ENCODE results near the gene IQCN. TPM values are rescaled to one million over a fixed set of nuclear protein-coding genes. Genes with fewer than 3 reads are reported as not detected.

IQCN gene, protein sequence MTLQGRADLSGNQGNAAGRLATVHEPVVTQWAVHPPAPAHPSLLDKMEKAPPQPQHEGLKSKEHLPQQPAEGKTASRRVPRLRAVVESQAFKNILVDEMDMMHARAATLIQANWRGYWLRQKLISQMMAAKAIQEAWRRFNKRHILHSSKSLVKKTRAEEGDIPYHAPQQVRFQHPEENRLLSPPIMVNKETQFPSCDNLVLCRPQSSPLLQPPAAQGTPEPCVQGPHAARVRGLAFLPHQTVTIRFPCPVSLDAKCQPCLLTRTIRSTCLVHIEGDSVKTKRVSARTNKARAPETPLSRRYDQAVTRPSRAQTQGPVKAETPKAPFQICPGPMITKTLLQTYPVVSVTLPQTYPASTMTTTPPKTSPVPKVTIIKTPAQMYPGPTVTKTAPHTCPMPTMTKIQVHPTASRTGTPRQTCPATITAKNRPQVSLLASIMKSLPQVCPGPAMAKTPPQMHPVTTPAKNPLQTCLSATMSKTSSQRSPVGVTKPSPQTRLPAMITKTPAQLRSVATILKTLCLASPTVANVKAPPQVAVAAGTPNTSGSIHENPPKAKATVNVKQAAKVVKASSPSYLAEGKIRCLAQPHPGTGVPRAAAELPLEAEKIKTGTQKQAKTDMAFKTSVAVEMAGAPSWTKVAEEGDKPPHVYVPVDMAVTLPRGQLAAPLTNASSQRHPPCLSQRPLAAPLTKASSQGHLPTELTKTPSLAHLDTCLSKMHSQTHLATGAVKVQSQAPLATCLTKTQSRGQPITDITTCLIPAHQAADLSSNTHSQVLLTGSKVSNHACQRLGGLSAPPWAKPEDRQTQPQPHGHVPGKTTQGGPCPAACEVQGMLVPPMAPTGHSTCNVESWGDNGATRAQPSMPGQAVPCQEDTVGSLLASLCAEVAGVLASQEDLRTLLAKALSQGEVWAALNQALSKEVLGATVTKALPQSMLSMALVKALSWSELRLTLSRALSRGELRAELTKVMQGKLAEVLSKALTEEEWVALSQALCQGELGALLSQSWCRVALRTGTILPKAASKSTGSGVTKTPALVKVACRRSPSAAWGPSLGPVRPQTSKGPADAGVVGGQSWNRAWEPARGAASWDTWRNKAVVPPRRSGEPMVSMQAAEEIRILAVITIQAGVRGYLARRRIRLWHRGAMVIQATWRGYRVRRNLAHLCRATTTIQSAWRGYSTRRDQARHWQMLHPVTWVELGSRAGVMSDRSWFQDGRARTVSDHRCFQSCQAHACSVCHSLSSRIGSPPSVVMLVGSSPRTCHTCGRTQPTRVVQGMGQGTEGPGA (N-terminal part only)
- 0.70 TPM for polyA plus RNA-seq (2012; ENCODE audit: insufficient read depth, insufficient read length)

DNA sequence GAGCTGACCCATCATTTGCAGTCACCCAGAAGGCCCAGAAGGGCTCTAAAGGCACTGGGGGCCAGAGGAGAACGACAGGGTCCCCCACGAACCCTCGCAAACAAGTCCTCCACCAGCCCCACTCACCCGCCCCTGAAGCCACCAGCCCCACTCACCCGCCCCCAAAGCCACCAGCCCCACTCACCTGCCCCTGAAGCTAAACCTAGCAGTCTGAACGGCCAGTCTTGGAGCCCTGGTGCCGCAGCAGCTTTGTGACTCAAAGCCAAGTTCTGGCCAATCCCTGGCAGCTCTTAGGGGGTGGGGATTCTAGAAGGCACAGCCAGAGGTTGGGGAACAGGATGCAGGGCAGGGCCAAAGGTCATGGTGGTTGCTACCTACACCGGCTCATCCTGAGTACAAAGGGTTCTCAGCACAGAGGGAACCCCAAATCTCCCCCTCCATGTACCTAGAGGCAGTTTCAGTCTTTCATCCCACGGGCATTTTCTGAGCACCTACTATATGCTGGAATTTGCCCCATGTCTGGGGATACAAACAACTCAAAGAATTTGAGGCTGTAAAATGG, at the start of gene IQCN:
Gene IQCN, minus strand, starts transcription at position 234 of the 562 bp plus-strand sequence. CDS start 4,974 bp downstream, outside the sequence.
- no peak for DNase-seq (ENCODE audit: low read depth, low spot score)
- no peak within 1 kb of the TSS for H3K4me3 ChIP-seq (ENCODE audit: low read length)

DNA sequence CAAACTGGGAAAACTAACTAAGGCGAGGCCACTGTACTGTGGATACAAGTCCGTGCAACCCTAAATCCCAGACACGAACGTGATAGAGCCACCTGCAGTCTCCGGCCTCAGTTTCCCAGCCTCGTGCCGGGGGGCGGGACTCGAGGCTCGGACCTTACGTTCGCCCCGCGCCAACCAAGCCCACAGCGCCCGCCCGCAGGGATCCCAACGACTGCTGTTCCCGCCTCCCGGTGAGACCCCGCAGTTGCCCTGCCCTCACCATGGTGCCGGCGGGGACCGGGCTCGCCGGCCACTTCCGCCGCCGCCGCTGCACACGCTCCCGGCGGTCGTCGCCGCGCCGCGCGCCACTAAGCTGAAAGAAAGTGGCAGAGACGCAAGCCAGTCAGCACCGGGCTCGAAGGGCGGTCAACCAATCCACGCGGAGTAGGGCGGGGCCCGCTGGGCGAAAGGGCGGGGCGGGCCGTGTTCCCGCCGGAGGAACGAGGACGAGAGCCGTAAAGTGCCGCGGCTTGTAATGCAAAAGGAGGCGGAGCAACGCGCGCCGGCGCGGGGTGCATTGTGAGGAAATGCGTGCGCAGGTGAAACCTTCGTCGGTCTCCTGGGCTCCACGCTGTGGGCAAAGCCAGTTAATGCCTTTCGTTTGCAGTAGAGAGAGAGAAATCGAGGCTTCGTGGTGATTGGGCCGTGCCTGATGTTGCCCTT, 48.7 kb upstream of the IQCN start, which contains the start of gene LSM4:
Gene LSM4, minus strand, starts transcription at position 318 of the 702 bp plus-strand sequence. Its CDS starts 56 bp downstream, at position 262.
- peak within 1 kb of the TSS; percentile 95 for H3K4me3 ChIP-seq (ENCODE audit: low read length)
- peak; percentile 98 for DNase-seq (ENCODE audit: low read depth, low spot score)

DNA sequence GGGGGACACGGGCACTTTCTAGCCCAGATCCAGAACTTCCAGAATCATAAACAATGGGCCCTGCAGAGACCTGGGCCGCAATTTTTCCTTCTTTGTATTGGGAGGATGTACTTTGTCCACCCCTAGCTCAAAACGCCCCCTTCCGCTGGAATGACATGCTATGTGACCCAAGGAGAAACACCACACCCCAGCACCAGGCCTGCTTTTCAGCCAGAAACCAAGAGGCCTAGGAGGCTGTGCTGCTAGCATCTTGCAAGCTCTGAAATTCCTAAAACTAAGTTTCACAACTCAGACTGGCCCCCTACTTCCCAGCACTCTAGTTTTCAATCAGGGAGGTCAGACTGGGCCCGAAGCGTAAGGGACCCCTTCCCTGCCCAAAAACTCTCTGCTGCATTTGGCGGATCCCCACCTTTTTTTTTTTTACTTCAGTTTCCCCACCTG, 48.1 kb upstream of the IQCN start:
- peak; percentile 80 for DNase-seq (ENCODE audit: low read depth, low spot score)
- peak overlapping the region; percentile 95 for H3K4me3 ChIP-seq (ENCODE audit: low read length)

DNA sequence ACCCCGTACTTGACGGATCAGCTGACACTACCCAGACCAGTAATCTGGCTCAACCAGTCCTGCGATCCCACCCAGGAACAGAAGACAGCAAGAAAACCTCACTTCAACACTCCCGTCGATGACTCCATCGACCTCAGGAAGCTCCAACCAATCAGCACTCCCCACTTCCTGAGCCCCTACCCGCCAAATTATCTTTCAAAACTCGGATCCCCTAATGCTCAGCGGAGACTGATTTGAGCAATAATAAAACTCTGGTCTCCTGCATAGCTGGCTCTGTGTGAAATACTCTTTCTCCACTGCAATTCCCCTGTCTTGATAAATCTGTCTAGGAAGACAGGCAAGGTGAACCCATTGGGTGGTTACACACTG, 47.5 kb upstream of the IQCN start:
- H3K4me3 ChIP-seq (ENCODE audit: low read length), result peak overlapping the region; percentile 95
- DNase-seq (ENCODE audit: low read depth, low spot score), result peak; percentile 83

DNA sequence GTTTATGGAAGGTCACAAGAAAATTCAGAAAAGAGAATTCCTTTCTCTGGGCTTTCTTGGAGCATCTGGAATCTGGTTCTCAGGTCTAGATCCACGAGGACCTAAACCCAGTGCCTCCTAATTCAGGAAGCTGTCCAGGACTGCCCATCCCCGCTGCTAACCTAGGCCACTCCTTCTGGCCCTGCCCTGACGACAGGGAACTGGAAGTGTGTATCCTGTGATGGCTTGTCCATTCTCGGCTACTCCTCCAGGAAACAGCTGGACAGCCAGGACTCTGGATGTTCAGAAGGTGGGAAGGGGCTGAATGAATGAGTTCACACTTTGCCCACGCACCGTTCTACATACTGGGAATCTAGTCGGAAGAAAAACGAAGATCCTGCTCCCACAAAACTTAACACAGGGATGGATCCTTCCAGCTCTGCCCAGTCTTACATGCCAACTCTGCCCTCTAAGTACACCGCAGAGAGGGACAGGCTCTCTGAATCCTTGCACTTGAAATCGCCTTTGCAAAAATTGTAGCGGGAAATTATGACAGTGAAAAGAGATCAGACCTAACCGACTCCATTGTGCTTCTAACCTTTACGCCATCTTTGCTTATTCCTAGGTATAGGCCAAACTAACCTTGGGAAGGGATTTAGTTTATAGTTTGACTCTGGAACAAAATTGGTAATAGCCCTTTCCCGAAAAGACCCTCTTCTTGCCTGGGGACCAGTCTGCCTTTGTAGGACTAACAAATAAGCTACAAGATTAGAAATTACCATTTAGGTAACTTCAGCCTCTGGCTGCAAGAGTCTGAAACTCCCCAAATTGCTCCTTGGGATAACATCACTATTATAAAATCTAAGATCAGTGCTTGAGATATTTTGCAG, 46.8 kb upstream of the IQCN start:
- DNase-seq (ENCODE audit: low read depth, low spot score), result no peak
- peak overlapping the region; percentile 95 for H3K4me3 ChIP-seq (ENCODE audit: low read length)

DNA sequence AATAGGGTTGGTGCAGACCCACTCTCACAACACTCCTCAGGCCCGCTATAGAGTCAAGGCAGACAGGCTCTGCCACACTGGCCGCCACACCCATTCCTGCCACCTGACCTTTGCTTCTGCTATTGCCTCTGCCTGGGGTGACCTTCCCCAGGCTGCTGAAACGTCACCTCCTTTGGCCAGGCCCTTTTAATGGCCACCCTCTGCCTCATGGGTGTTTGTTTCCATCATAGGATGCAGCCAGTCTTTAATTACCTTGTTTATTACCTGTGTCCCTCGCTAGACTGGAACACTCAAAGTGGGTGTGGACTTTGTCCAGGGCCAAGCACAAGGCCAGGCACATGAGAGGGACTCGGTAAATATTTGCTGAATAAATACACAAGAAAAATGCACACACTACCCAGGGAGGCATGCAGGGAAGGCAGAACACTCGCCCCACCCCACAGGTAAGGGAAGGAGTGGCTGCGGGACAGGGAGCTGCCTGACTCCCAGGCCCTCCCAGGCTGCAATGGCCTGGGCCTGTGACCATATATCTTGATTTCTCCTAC, 45.4 kb upstream of the IQCN start:
- DNase-seq (ENCODE audit: low read depth, low spot score), result no peak
- H3K4me3 ChIP-seq (ENCODE audit: low read length), result no peak overlapping the region

DNA sequence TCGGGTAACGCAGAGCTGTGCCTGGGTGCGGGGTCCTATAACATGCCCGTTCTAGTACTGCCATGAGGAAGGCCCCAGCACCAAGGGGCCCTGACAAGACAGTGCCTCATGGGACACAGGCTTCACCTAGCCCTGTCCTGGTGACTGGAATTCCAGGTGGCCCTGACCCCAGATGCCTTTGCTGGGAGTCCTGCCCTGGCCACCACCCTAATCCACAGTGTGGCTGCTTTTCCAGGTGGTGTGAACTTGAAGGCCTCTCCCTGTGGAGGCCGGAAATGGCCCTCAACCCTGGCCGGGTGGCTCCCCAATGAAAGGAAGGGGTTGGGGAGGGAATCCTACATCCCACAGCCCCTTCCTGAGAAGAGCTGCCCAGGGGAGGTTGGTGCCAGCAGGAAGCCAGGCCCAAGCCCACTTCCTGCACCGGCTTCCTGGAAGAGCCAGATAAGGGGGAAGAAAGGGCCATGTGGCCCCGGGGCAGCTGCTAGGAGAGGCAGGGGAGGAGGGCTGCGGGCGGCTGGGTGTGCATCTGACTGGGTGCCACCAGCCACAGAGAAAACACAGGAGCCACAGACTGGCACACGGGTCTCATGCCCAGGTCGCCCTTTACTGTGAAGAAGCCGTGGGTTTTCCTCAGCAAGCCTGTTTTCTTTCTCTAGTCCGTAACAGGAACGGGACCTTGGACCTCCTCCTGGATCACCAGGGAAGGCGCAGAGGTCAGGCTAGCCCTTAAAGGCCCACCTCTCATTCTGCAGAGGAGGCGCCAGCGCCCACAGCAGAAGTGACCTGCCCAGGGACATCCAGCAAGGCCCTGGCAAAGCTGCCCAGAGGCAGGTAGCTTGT, 43.9 kb upstream of the IQCN start:
- DNase-seq (ENCODE audit: low read depth, low spot score), result peak; percentile 88
- peak overlapping the region; percentile 42 for H3K4me3 ChIP-seq (ENCODE audit: low read length)

DNA sequence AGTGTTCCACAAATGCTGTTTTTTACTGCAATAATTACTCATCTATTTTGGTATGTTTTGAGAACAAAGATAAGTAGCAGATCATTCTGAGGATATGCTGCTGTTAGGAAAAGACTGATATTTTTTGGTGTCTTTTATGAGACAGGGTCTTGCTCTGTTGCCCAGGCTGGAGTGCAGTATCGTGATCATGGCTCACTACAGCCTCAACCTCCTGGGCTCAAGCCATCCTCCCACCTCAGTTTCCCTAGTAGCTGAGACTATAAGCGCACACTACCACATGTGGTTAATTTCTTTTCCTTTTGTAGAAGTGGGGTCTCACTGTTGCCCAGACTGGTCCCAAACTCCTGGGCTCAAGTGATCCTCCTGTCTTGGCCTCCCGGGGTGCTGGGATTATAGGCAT, 39.1 kb upstream of the IQCN start:
- DNase-seq (ENCODE audit: low read depth, low spot score), result no peak
- H3K4me3 ChIP-seq (ENCODE audit: low read length), result no peak overlapping the region

DNA sequence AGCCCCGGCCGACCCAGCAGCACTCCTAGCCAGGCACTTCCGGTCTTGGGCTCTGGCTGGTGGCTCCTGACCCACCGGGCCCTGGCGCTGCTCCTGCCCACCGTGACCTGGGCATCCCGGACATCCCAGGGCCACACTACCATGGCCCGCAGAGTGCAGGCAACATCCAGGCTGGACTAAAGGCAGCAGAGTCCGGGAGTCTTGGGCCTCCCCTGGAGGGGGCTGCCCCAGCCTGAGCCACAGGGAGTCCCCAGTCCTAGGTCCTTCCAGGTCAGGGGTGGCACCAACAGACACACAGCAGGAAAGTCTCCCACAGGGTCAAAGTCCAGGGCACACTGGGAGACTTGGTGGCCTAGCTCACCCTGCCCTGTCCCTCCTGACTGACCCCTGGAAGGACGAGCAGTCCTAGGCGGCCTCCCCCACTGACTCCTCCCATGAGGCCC, 37.9 kb upstream of the IQCN start:
- no peak for DNase-seq (ENCODE audit: low read depth, low spot score)
- no peak overlapping the region for H3K4me3 ChIP-seq (ENCODE audit: low read length)

DNA sequence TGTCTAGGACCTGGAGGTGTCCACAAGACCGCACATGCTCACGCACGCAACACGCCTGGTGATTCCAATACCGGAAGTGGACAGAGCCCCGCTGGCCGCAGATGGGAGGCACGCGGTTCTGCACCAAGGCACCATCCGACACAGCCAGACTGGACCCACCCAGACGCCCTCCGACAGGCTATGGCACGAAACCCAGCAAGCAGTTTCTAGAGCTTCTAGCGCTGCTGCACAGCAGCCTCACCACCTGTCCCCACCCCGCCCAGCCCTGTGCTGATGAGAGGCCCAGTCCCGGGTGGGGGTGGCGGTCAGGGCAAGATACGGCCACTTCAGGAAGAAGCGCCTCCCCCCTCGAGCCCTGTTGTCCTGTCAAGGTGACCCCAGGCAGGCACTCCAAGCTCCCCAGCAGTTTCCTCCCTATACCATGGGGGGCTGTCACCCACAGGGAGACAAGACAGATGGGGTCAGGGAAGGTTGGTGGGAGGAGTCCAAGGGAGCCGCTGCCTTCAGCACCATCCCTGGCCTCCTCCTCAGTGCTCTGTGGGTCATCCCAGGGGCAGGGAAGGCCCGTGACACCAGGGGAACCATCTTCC, 37.3 kb upstream of the IQCN start:
- no peak overlapping the region for H3K4me3 ChIP-seq (ENCODE audit: low read length)
- no peak for DNase-seq (ENCODE audit: low read depth, low spot score)

DNA sequence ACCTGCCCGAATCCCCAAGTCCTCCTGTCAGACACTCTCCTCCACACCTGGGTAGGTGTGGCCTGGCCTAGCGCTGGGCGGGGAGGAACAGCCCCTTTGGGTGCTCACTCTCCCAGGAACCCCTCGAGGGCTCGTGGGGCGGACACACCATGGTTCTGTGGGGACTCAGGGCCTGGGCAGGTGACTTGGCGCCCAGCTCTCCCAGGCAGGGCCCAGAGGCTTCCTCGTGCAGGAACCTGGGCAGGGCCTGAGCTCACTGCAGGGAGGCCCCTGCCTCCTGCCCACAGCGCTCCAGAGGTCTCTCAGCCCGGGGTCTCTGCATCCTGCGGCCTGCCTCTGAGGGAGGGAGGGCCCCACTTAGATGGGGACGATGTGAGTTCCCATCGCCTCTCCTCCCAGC, 36.7 kb upstream of the IQCN start:
- no peak overlapping the region for H3K4me3 ChIP-seq (ENCODE audit: low read length)
- no peak for DNase-seq (ENCODE audit: low read depth, low spot score)

DNA sequence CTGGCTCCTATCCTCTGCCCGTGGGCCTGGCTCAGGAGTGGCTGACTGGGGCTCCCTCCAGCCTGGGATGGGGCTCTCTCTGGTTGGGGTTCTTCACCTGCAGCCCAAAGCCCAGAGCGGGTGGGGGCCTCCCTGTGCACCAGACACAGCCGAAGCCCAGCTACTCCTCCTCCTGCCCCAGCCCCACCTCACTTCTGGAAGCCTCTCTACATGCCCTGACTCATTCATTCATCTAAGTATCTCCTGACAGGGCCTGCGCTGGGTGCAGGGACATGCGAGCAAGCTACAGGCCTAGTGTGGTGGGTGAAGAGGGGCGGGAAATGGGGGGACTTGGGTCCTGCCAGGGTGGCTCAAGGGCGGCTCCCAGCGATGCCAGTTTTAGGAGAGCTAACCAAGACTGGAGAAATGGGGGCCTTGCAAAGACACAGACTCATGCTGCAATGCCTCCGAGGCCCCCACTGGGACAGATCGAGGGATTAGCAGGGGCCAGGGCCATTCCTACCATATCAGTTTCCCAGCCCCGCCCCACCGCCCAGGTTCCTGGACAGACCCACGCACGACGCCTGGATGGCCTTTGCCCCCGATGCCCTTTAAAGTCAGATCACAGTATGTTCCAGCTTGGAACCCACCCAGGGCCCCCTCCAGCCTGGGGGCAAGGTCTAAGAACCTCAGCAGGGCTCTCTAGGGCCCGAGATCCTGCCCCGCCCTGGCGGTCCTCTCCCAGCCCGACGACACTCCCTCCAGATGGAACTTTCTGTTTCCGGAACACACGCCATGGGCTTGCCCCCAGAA, 36.1 kb upstream of the IQCN start:
- no peak for DNase-seq (ENCODE audit: low read depth, low spot score)
- no peak overlapping the region for H3K4me3 ChIP-seq (ENCODE audit: low read length)

DNA sequence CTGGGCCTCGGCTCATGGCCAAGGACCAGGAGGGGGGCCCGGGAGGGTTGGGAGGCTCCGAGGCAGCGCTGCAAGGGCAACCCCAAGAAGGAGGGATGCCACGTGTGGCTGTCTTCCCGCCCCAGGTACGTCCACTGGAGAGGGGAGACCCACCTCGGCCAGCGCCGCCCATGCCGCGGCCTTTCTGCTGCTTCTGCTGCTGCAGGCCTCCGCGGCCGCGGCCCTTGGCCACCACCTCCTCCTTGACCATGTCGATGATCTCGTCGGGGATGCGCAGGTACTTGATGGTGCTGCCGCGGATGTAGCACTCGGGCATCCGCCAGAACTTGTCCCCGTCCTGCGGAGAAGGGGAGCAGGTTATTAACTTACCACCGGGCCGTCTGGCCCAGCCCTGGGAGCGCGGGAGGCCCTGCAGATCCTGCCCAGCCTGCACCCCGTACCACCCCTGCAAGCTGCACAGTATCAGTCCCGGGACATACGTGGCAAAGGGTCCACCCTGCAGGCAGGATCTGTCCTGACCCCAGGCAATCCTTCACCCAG, 35.3 kb upstream of the IQCN start:
- no peak overlapping the region for H3K4me3 ChIP-seq (ENCODE audit: low read length)
- no peak for DNase-seq (ENCODE audit: low read depth, low spot score)

DNA sequence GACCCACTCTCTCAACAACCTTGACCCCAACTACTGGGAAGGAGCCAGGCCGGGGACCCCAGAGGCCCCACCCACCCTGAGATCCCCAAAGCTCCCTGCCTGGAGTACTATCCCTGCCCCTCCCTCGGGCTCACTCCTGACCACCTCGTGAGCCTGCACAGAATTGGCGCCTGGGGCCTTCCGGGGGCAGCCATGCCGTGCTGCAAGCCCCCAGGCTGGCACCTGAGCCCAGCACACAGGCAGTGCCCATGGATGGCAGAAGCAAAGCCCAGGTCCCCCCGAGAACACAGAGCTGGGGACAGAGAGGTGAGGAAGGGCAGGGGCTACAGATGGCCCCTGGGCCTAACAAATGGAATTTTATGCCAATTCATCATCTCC, 34.7 kb upstream of the IQCN start:
- DNase-seq (ENCODE audit: low read depth, low spot score), result no peak
- no peak overlapping the region for H3K4me3 ChIP-seq (ENCODE audit: low read length)

All from Jurkat, Clone E6-1 (cell line).